Panc1 (cell line): ENCODE results near the gene AHNAK. TPM values are rescaled to one million over a fixed set of nuclear protein-coding genes. Genes with fewer than 3 reads are reported as not detected.

Experiments used
- ATAC-seq: fragments of 200-7000 bp; cut with Tn5 transposase; 2 replicates; pipeline ENCODE4 v1.9.1; 2020; ENCODE audit warnings: mild to moderate bottlenecking, moderate library complexity
- BruUV-seq: library from RNA; stranded (reverse); fragments of 400-500 nt; replicated peaks from 2 replicates; lab custom pipeline; 2021; lab: Mats Ljungman, UMichigan
- CTCF ChIA-PET: fragments of 300-600 bp; sonication (Branson Sonifier 250); formaldehyde crosslinking; loops from one replicate; lab custom pipeline; 2022; ENCODE audit warnings: antibody characterized with exemption; lab: Charles Lee
- POLR2A ChIA-PET: fragments of 300-600 bp; sonication (Branson Sonifier 250); formaldehyde crosslinking; loops from one replicate; lab custom pipeline; 2022; ENCODE audit warnings: antibody characterized with exemption; lab: Charles Lee
- DNase-seq: peaks from one replicate; pipeline ENCODE4 v3.0.0-alpha.2; 2010; ENCODE audit warnings: low read depth, low spot score
- H3K27ac ChIP-seq: 2 replicates; pipeline ENCODE4 v1.5.1; 2011; ENCODE audit warnings: mild to moderate bottlenecking, low read length, inconsistent platforms
- H3K27me3 ChIP-seq: fragments of 200-500 bp; sonication (Bioruptor generic); 2 replicates; pipeline ENCODE4 v1.6.0; 2014; ENCODE audit warnings: low read length, inconsistent platforms; ENCODE audit not compliant: control insufficient read depth, insufficient read depth
- H3K36me3 ChIP-seq: fragments of 200-500 bp; sonication (Bioruptor generic); 2 replicates; pipeline ENCODE4 v1.5.1; 2014; ENCODE audit warnings: inconsistent platforms, mild to moderate bottlenecking, low read length, moderate library complexity; ENCODE audit not compliant: control insufficient read depth, insufficient read depth
- H3K4me1 ChIP-seq: 2 replicates; pipeline ENCODE4 v1.5.1; 2011; ENCODE audit warnings: inconsistent platforms, mild to moderate bottlenecking, low read length, moderate library complexity; ENCODE audit not compliant: control insufficient read depth, insufficient read depth
- H3K4me3 ChIP-seq, 2 experiments: 2 replicates each; pipeline ENCODE4 v1.5.1; 2011 to 2012; ENCODE audit warnings: low read depth in 2 of 2, low read length in 2 of 2, mild to moderate bottlenecking in 2 of 2, inconsistent platforms in 1 of 2, moderate library complexity in 1 of 2
- H3K9me3 ChIP-seq: fragments of 200-500 bp; sonication (Bioruptor generic); 2 replicates; pipeline ENCODE4 v1.5.1; 2014; ENCODE audit warnings: low read depth, mild to moderate bottlenecking, inconsistent platforms, low read length, moderate library complexity; ENCODE audit not compliant: control insufficient read depth, insufficient read depth
- CTCF ChIP-seq: fragments of 450-650 bp; IDR thresholded peaks from 2 replicates; pipeline ENCODE4 v1.5.1; 2017; ENCODE audit warnings: mild to moderate bottlenecking
- POLR2AphosphoS5 ChIP-seq: IDR thresholded peaks from 2 replicates; pipeline ENCODE4 v1.6.1; 2012; ENCODE audit warnings: mild to moderate bottlenecking, low read depth, low read length, moderate library complexity
- REST ChIP-seq, 2 experiments: IDR thresholded peaks; 2 replicates each; pipeline ENCODE4 v1.6.1; 2011 to 2012; ENCODE audit warnings: low read depth in 2 of 2, control low read depth in 1 of 2, low read length in 1 of 2, mild to moderate bottlenecking in 1 of 2, moderate library complexity in 1 of 2; ENCODE audit not compliant: insufficient read depth in 1 of 2
- SIN3A ChIP-seq: IDR thresholded peaks from 2 replicates; pipeline ENCODE4 v1.6.1; 2012; ENCODE audit warnings: low read depth, mild to moderate bottlenecking, low read length, moderate library complexity, borderline replicate concordance; ENCODE audit not compliant: insufficient read depth
- TCF7L2 ChIP-seq: IDR thresholded peaks from 2 replicates; pipeline ENCODE4 v1.6.1; 2011; ENCODE audit warnings: mild to moderate bottlenecking, low read depth, low read length, inconsistent platforms
- in situ Hi-C: cut with HindIII; loops from 2 replicates; pipeline ENCODE4 v1.10.0; 2016; ENCODE audit warnings: low sequenced_read_pairs, low pct_unique_long_range_greater_than_20kb
- intact Hi-C: fragments of 100-400 bp; cut with micrococcal nuclease; formaldehyde crosslinking; loops from one replicate; pipeline ENCODE4 v1.10.0; 2022; ENCODE audit not compliant: unreplicated experiment
- total RNA-seq: library from RNA; stranded (reverse); gene quantifications from one replicate; pipeline ENCODE4 v1.2.1, GENCODE V29; 2021; ENCODE audit not compliant: unreplicated experiment

AHNAK gene
- total RNA-seq, 1 experiment from 2014 or later, result 844 TPM

GRCh38 chr11:62508336-62509058 is 38.1 kb downstream of the AHNAK start:
- no peaks in the 10 kb centered on the region for H3K9me3 ChIP-seq
- intact Hi-C loops (loop anchor here (5.0 kb wide), 1 partner anchor 34 kb away; no protein-coding TSS in a partner anchor), in situ Hi-C loops (no loop called here)
- CTCF ChIA-PET, result interaction anchor here (0.9 to 2.1 kb wide), 3 partner anchors 35 to 335 kb away, joined by 3 to 9 read pairs (median 3); no protein-coding TSS in a partner anchor
- no peaks in the 10 kb centered on the region for H3K27me3 ChIP-seq
- BruUV-seq, result no TSS peak
- peak; percentile 75; the same call in 1 of the 2 replicates for TF ChIP-seq SIN3A
- peak; percentile 83; the same call in 1 of the 2 replicates for TF ChIP-seq CTCF
- TF ChIP-seq TCF7L2, result no peak; the same call in 1 of the 2 replicates
- peak; percentile 18; the same call in 1 of the 2 replicates for TF ChIP-seq POLR2AphosphoS5
- DNase-seq, result peak; percentile 27
- peak overlapping the region; percentile 99 for H3K27ac ChIP-seq
- H3K4me1 ChIP-seq, result peaks cover 93% of the 10 kb centered on the region
- POLR2A ChIA-PET, result interaction anchor here (0.6 kb wide), 1 partner anchor 59 kb away, joined by 3 read pairs; no protein-coding TSS in a partner anchor
- peak overlapping the region in 1 of 2 experiments; percentile 35; a peak in 2 of 4 replicates for H3K4me3 ChIP-seq
- H3K36me3 ChIP-seq, result no peaks in the 10 kb centered on the region
- ATAC-seq, result peak; percentile 82

GRCh38 chr11:62507125-62507422 is 39.5 kb downstream of the AHNAK start:
- Histone ChIP-seq H3K9me3 (no peaks in the 10 kb centered on the region), H3K4me1 (peaks cover 91% of the 10 kb centered on the region), H3K36me3 (no peaks in the 10 kb centered on the region), H3K27ac (peak overlapping the region; percentile 99), H3K4me3 (no peak overlapping the region), H3K27me3 (no peaks in the 10 kb centered on the region)
- ATAC-seq (no peak), DNase-seq (no peak)
- ChIA-PET CTCF (interaction anchor here (2.1 kb wide), 1 partner anchor 82 kb away, joined by 9 read pairs; no protein-coding TSS in a partner anchor), POLR2A (no interaction called here)
- BruUV-seq, result no TSS peak
- in situ Hi-C loops, result no loop called here
- TF ChIP-seq SIN3A (no peak), TCF7L2 (no peak), CTCF (no peak), REST (IDR thresholded peaks at IDR 0.05; ENCODE audit: insufficient read depth in 1 of 2, low read depth in 2 of 2, low read length in 1 of 2) (no peak), POLR2AphosphoS5 (no peak)
- intact Hi-C loops, result loop anchor here (5.0 kb wide), 1 partner anchor 35 kb away; no protein-coding TSS in a partner anchor
